HG02759 (cell line): ENCODE results near the gene KRTAP10-1.

Experiments used
- ATAC-seq: cut with Tn5 transposase; IDR thresholded peaks from one replicate; pipeline ENCODE4 v1.9.1; 2021; ENCODE audit warnings: mild to moderate bottlenecking, moderate library complexity; ENCODE audit not compliant: unreplicated experiment

Gene KRTAP10-1

DNA sequence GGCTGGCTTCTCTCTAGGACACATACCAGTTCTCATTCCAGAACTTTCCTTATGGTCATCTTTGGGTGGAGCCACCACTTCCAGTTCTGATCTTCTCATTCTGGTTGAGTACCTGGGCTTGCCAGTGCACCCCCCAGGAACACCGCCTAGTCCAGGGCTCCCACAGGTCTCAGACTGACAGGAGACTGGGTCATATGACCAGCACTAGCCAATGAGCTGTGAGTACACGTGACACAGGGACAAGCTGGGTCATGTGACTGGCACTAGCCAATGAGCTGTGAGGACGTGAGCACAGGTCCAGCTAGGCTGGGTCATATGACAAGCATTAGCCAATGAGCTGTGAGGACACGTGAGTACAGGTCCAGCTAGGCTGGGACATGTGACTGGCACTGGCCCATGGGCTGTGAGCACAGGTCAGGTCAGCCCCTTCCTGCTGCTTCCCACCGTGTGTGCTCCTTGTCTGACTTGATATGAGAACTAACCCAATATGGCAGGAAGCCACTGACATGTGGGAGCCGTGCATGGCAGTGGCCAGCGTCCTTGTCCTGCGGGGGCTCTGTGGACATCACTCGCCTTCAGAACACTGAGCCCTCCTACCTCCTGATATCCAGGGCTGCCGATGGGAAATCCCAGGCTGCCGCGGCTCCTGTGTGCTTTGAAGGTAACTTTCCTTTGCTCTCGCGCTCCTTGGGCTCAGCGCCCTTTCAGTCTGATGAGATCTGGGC, 22.7 kb downstream of the KRTAP10-1 start:
- ATAC-seq = no peak

DNA sequence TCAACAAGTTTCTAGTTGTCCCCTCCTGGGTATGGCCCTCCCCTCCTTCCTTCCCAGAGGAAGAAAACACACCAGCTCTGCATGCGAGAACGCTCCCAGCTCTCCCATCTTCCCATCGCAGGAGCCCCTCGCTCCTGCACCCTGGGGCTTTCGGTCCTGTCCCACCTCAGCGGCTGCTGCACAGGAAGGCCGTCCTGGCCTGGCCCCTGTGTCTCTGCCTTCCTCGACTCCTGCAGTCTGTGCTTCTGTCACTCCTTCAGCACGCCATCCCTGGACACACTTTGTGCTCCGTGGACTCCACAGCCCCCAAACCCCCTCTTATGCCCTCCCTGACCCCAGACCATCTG, 23.2 kb downstream of the KRTAP10-1 start:
- ATAC-seq = no peak

- ATAC-seq = no peak
Measured at GRCh38 chr21:44516342-44516741, 23.7 kb downstream of the KRTAP10-1 start.

- no peak for ATAC-seq
Measured at GRCh38 chr21:44515359-44516165, 24.4 kb downstream of the KRTAP10-1 start.

DNA sequence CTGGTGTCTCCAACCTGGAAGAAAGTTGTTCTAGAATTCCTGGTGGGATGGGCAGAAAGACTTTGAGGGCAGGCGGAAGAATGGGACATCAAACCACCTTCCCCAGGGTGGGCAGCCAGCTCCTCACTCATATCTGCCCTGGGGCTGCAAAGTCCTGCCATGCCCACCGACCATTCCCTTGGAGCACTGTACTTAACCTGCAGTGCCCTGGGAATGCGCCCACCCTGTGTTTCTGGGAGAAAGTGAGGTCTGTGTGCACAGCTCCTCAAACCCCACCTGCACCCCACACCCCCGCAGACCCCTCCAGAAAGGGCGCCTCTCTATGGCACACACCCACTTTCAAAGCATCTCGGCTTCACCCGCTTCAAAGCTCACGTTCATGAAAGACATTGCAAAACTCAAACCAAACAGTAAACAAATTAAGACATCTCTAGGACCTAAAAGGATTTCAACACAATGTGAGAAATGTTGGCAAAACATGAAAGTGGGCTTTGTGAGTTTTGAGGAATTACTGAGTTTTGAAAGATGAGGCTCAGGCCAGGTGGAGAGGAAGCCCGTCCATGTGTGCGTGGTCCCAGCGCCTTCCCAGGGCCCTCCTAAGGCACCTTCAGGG, 25.1 kb downstream of the KRTAP10-1 start:
- no peak for ATAC-seq

DNA sequence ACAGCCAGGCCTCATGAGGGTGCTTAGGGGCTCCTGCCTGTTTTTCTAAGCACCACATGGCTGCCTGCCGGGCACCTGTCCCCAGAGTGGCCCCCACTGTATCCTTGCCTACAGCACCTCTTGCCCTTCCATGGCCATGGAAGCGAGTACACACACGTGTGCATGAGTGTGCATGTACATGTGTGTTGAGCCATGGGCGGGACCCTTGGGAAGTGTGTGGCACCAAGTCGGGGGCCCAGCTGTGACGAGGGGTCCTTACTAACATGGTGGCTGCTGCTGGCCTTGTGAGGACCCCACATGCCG, 25.8 kb downstream of the KRTAP10-1 start:
- no peak for ATAC-seq

DNA sequence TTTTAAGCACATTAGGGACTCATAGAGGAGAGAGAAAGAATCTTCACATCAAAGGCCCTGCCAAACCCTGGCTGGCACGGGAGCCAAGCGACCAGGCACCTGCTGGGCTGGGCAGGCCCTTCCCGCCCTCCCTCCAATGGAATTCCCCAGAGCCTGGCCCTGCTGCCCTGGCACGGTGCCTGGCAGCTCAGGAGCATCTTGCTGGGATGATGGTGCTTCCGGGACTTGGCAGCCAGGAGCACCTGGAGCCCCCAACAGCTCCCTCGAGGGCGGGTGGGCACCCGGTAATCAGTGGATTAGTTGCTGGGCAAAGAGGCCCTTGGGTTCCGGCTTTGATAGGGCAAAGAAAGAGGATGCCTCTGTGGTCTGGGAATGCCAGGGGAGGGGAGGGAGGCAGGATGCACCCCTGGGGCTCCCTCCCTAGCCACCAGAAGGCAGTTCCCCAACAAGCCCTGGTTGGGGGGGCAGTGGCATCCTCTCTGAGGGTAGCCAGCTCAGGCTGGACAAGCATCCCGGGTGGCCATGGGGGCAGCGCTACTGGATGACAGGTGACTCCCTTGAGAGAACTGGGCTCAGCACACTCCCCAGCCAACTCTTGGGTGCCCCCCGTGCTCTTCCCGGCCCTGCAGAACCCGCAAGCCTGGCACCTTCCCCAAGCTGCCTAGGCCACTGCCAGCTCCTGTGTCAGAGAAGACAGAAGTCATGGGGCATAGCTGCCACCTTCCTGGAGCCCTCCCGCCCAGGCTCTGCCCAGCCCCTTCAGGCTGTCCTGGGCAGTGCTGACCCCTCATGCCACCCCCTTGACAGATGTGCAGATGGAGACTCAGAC, 26.4 kb downstream of the KRTAP10-1 start:
- no peak for ATAC-seq

DNA sequence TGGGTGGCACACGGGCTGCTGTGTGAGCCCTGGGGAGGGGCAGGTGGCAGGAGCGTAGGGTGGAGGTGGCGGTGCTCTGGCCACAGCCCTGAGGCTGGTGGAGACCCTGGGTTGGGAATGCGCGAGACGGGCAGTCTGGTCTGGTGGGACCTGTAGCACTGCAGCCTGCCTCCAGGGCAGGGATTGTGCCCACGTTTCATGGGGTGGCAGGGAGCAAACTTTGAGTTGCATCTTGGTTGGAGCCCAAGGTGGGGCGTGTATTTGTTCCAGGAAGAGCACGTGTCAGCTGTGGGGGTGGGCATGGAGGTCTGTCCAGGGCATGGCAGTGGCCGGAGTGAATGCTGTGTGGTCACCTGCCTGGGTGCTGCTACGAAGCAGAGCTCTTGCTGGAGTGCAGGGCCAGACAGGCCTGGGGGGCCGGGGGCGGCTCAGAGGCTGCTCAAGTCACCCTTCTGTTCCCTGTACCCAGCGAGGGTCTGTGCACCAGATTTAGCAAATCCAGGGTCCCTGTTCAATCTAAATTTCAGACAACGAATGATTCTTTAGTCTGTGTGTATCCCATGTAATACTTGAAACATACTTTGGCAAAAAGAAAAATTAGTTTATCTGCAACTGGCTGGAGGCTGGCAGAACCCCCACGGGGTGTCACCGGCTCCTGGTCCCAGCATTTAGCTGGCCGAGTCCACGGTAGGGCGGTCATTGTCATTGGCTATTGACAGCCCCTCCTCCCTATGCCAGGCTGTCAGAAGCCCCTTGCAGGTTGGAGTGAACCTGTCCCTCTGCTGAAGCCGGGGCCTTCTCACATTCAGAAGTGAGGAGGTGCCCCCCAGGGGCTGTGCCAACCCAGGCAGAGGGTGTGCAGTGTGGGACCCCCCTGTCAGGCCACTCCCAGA, 27.3 kb downstream of the KRTAP10-1 start:
- no peak for ATAC-seq

DNA sequence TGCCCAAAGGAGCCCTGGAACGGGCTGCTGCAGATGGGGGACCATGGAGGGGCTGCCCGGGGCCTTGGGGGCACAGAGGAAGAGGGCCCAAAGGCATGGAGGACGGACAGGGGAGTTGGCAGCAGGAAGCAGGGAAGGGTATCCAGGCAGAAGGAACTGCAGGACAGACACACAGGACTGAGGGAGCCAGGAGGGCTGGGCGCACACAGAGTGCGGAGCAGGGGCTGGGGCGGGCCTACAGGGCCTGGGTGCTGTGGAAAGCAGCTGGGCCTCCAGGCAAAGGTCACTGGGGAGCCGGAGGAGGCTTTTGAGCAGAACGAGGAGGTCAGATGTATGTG, 28.1 kb downstream of the KRTAP10-1 start:
- ATAC-seq = no peak

DNA sequence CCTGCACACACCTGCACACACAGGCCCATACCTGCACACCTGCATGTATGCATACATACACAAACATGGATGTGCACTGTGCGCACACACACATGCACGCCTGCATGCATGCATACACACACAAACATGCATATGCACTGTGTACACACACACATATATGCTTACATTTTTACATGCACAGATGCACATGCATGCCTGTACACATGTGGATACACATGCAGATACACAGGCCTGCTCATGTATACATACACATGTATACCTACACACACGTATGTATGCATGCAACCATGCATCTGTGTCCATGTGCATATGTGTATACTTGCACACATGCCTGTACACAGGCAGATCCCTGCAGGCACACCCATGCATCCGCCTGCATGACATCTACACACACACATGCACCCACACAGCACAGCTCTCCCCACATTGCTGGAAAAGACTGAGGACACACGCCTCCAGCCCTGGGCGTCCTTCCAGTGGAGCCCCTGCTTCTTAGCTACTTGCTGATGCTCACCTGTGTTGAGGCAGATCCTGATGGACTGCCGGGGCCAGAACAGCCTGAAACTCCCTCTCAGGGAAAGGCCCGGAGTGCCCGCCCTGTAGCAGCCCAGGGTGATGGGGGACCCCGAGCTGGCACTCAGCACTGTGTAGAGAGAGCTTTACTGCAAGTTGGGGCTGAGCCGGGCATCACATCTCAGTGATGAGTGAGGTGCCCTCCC, 28.6 kb downstream of the KRTAP10-1 start:
- ATAC-seq = no peak

DNA sequence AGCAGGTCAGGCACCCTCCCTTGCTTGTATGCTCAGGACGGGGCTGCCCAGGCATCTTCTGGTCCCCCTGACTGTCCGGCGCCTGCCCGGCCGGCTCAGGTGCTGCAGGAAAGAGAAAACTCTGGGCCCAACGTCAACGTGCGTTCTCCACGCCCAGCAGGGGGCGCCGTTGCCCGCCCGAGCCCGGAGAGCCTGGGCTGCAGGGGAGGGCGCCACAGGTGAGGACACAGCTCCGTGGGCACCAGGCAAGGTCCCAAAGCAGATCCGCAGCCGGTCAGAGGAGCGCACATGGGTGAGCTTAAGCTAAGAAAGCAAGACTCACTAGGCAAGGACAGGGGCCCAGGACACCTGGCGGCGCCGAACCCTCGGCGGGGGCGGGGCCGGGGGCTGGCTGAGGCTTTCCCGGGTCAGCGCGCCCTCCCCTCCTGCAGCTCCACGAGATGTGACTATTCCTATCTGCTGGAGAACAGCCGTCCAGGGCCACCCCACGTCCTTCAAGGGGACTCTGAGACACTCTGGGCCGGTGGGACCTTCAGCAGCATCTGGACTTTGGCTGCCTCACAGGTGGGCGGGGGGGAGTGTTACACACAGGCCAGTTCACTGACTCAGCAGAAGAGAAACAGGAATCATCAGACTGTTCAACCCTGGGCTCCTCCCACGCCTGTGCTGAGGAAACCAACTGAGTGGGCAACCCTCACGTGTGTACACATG, 29.3 kb downstream of the KRTAP10-1 start:
- ATAC-seq = no peak

DNA sequence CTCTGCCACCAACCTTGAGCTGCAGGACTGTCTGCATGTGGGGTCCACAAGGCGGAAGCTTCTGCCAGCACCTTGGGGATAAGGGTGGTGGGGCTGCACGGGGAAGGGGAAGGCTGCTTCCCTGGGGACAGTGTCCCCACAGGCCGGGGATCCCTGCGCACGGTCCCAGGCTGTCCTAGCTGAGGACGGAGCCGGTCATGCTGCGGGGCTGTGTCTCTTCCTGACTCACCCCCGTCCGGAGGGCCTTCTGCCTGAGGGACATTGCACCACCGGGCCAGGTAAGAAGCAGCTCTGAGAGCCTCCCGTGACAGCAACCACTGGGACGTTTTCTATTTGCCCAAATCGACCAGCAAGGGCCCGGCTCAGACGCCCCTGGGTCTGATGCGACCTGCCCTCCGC, 29.9 kb downstream of the KRTAP10-1 start:
- no peak for ATAC-seq

DNA sequence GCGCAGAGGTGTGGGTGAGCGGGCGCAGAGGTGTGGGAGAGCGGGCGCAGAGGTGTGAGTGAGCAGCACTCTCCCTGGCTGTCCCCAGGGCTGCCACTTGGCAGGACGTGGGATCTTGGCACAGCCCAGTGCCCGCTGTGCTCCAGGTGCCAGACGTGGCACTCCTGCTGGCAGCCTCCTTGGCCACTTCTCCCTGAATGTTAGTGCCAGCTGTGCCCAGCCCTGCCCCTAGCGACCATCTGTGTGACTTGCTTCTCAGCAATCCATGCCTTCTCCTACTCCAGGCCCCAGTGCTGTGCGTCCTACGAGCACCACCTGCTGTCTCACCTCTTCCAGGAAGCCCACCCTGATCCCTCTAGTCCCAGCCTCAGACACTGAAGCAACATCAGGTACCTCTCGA, 30.5 kb downstream of the KRTAP10-1 start:
- no peak for ATAC-seq

- ATAC-seq = no peak
Measured at GRCh38 chr21:44508711-44509445, 31.1 kb downstream of the KRTAP10-1 start.

DNA sequence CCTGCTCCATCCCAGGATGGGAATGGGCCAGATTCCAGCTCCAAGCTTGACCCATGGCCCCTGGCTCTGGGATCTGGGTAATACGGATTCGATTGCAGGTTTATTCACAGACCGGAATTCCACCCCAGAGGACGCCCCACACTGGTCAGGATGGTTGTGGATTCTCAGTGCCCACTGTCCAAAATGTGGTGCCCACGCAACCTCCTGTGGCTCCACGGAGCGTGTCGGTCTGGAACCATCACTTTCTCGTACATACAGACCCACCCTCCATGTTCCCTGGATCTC, 31.6 kb downstream of the KRTAP10-1 start:
- ATAC-seq = no peak

DNA sequence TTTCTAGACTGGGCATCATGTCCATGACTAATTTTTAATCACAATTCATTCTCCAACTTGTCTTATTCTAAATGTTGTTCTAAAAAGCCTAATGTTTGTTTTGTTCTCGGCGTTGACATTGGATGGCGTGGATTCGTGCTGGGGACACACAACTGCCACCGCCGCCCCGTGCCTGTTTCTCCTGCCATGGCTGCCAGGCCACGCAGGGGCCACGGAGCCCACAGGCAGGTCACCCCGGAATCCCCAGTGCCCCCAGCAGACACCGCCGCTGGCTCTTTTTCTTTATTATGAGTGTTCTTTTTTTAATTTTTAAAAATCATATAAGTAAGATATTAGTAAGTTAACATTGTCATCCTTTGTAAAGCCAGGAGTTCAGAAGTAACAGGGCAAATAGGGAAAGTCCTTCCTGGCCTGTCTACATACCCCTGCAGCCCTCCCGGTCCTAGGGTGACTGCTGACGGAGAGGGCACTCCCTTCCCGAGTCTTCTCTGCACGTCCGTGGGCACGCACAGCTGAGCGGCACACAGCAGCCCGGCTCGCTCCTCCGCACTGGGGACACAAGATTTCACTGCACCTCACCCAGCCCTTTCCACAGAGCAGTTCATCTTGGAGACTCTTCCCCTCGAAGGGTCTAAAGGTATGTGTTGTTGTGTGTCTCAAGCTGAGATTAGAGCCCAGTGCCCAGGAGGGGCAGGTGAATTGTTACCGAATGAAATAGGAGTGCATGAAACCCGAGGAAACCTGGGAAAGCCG, 32.1 kb downstream of the KRTAP10-1 start:
- ATAC-seq = no peak

GRCh38 chr21:44506279-44507255, 33.4 kb downstream of the KRTAP10-1 start:
- ATAC-seq = no peak
